GM10248 (cell line): Measurements from ENCODE around the gene POGK.

Experiments
- CTCF ChIA-PET: fragments of 300-600 bp; sonication (Branson Sonifier 250); formaldehyde crosslinking; extraction: SDS; loops from one replicate; lab custom pipeline; 2021; ENCODE audit warnings: antibody characterized with exemption; lab: Yijun Ruan, JAX
- POLR2A ChIA-PET: fragments of 350-650 bp; sonication (Branson Sonifier 250); formaldehyde crosslinking; extraction: SDS; loops from one replicate; lab custom pipeline; 2020; ENCODE audit warnings: antibody characterized with exemption; lab: Yijun Ruan, JAX
- DNase-seq: peaks from one replicate; pipeline ENCODE4 v3.0.0; 2012; ENCODE audit errors: extremely low spot score
- TF ChIP-seq, protein P1 (sequence below): IDR thresholded peaks from 2 replicates; pipeline ENCODE4 v1.5.1; 2012; ENCODE audit warnings: mild to moderate bottlenecking, low read depth; ENCODE audit errors: extremely low read depth, missing control alignments, control extremely low read depth

The POGK gene

DNA sequence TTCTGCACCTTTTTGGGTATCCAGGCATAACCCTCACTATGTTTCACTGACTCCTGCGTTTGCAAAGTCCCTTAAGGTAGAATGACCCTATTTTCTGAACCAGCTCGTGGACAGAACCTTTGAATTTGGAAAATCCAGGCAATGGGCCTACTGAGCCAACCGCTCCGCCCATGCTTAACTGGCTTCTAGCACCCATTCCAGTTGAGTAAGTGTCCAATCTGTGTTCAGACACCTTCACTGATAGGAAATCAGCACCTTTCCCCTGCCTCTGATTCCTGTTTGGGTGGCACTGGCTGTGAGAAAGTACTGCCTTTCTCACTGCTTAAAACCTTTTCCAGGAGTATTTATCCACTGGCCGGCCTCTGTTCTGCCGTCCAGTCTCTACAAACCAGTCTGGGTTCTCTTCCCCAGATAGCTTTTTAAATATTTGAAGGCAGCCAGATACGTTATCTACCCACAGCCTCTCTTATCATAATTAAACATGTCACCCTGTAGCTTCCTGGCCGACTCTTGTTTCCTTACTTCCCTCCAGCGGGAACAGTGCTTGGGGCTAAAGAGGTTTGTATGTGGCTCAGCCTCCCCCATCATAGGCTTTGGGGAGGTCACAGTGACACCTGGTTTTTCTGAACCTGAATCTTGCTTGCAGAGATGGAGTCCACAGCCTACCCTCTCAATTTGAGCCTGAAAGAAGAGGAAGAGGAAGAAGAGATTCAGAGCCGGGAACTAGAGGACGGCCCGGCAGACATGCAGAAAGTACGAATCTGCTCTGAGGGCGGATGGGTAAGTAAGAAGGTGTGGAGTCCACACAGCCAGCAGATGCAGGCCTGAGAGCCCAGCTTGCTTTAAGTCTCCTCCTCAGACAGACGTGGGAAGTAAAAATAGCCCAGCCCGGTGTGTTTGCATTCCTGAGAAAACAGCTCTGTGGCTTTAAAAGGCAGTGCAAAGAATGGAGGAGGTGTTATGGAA is 1.3 kb downstream of the POGK start:
- TF ChIP-seq, protein P1, sequence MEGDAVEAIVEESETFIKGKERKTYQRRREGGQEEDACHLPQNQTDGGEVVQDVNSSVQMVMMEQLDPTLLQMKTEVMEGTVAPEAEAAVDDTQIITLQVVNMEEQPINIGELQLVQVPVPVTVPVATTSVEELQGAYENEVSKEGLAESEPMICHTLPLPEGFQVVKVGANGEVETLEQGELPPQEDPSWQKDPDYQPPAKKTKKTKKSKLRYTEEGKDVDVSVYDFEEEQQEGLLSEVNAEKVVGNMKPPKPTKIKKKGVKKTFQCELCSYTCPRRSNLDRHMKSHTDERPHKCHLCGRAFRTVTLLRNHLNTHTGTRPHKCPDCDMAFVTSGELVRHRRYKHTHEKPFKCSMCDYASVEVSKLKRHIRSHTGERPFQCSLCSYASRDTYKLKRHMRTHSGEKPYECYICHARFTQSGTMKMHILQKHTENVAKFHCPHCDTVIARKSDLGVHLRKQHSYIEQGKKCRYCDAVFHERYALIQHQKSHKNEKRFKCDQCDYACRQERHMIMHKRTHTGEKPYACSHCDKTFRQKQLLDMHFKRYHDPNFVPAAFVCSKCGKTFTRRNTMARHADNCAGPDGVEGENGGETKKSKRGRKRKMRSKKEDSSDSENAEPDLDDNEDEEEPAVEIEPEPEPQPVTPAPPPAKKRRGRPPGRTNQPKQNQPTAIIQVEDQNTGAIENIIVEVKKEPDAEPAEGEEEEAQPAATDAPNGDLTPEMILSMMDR, result no peak
- POLR2A ChIA-PET, result no interaction called here
- no peak for DNase-seq
- CTCF ChIA-PET, result interaction anchor here (1.0 to 2.4 kb wide), 3 partner anchors 8 to 70 kb away, joined by 4 to 8 read pairs (median 6); no protein-coding TSS in a partner anchor

- POLR2A ChIA-PET, result no interaction called here
- DNase-seq, result no peak
- TF ChIP-seq, protein P1, result no peak
- CTCF ChIA-PET, result interaction anchor here (1.8 kb wide), 1 partner anchor 18 kb away, joined by 4 read pairs; no protein-coding TSS in a partner anchor
Observed at GRCh38 chr1:166843322-166843721, 4.0 kb downstream of the POGK start.

DNA sequence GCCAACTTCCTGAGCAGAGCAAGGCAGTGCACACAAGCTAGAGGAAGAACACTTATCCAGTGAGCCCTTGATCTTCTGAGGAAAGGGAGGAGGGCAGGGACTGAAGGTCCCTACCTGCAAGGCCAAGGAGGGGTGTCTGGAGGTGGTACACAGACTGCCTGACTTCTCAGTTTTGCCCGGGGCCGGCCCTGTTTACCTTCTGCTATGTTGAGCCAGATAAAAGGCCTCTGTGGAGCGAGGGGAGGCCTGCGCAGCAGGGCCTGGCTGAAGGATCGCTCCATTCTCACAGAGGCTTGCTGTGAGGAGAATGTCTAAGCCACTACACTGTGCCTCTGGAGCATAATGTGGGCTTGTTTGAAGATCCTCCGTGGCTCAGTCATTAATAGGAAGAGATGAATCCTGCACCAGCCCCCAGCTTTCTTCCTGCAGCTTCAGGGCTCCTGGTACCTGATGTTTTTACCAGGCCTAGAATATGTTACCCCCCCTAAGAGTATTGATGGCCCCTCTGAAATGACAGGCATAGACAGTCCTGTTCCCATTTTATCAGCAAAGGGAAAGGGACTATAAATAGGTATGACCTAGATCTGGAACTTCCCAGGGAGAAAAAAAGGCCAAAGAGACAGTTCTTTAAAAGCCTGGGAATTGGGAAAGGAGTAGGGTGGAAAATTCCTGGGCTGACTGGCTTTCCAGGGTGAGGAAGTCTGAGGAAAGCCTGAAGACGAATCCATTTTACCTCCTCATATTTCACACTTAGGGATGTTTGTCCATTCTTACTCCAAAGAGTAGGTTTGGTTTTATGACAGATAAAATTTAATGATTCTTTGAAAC is 4.7 kb downstream of the POGK start:
- POLR2A ChIA-PET, result interaction anchor here (0.6 to 1.0 kb wide), 2 partner anchors 14 to 376 kb away, joined by 4 to 6 read pairs; no protein-coding TSS in a partner anchor
- CTCF ChIA-PET, result interaction anchor here (1.6 to 1.8 kb wide), 3 partner anchors 18 to 1586 kb away, joined by 3 to 4 read pairs (median 4); no protein-coding TSS in a partner anchor
- no peak for DNase-seq
- TF ChIP-seq, protein P1, result no peak

DNA sequence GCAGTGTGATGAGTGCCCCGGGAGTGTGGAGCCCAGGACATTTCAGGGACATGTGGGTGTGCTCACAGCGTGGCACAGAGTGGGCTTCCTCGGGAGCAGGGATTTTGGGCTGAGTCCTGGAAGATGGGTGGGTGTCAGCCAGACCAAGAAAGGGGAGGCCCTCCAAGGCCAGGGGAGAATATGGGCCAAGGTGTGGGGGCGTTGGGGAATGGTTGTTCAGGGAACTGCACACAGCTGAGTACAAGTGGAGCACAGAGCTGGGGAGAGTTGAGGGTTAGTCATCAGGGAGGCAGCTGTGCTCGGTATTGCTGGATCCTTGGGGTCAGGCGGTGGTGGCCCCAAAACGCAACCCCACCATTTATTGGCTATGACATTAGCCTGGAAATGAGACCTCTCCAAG is 5.5 kb downstream of the POGK start:
- CTCF ChIA-PET, result interaction anchor here (1.6 to 1.8 kb wide), 4 partner anchors 19 to 1587 kb away, joined by 3 to 6 read pairs (median 4); no protein-coding TSS in a partner anchor
- DNase-seq, result no peak
- TF ChIP-seq, protein P1, result no peak
- POLR2A ChIA-PET, result interaction anchor here (0.6 to 1.0 kb wide), 3 partner anchors 13 to 376 kb away, joined by 3 to 6 read pairs (median 4); partner anchors contain the start of gene TADA1

DNA sequence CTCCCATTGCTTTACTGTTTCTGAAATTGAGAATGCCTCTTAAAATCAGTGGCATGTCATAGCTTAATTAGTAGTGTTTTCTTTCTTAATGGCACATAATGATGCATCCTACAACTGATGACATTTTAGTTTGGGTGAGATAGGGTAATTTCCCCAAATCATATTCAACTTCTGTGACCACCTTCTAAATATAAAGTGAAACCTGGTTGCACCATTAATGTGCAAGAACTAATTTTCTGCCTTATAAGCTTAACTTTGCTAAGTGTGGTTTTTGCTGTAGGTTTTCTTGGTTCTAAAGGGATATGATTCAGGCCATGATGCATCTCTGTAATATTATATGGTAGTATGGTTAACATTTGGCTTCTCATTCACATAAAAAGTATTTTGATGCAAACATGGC is 8.9 kb downstream of the POGK start:
- POLR2A ChIA-PET, result no interaction called here
- CTCF ChIA-PET, result interaction anchor here (0.8 to 1.5 kb wide), 4 partner anchors 9 to 62 kb away, joined by 3 to 6 read pairs (median 4); partner anchors contain the start of genes POGK and TADA1
- TF ChIP-seq, protein P1, result no peak
- no peak for DNase-seq
